Frontal cortex (tissue), 4 donors: ENCODE measurements around the gene TMEM150B. TPM values are rescaled to one million over a fixed set of nuclear protein-coding genes. Genes with fewer than 3 reads are reported as not detected.

ENCODE experiments used
- DNase-seq, 2 donors: peaks; one replicate each; pipeline ENCODE4 v3.0.0; 2012; ENCODE audit warnings: low spot score in 2 of 2
- FAIRE-seq: peaks from 2 replicates; lab custom pipeline; 2012; peaks lifted over from hg19 to GRCh38; lab: Jason Lieb, UNC
- total RNA-seq: library from RNA; depleted of rRNA; stranded (reverse); fragments of >200 nt; gene quantifications from one replicate; pipeline ENCODE4 v1.2.3, GENCODE V29; 2014
- donor health status: control.
- donor health status: control.
- donor health status: control.

TMEM150B gene
- total RNA-seq, 1 donor from 2014 or later: not detected

DNA sequence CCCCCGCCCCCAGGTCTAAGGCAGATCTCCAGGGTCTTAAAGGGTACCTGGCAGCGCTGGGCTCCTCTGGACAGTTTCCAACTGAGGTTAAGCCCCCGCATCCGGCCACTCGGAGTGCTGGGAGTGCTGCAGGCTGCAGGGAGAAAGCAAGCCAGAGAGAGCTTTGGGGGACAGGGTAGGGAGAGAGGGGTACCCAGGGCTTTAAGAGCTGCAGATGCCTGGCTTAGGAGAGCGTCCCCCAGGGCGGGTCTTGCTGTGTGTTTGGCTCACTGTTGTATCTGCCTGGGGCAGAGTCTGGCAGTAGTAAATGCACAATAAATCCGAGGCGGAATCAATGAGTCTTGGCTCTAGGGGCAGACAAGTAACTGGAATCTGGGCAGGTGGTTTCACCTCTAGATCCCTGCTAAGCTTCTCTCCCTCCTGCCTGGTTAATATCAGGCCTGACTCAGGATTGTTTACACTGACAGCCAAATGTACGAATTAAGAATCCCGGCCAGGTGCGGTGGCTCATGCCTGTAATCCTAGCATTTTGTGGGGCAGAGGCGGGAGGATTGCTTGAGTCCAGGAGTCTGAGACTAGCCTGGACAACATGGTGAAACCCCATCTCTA is 30.2 kb upstream of the TMEM150B start:
- DNase-seq: no peak

DNA sequence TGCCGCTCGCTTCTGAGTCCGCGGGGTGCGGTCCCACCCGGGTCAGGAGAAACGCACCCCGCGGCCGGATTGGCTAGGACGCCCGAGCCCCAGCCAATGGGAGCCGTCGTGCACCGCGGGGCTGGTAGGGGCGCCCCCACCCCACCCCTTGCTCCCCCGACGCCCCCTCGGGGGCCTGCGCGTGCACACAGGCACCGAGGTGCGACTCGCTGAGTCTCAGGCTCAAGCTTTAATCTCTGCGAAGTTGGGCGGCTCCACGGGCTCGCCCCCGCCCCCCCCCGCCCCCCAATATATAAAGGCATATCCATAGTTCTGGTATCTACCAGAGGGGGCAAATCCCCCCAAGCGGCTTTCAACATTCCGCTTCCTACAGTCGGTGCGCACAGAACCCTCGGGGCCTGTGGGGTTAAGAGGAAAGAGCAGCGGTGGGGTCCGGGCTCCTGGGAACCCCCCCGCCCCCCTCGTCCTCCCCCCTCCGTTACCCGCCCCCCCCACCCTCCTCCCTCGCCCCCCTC is 29.6 kb upstream of the TMEM150B start, which contains the start of gene COX6B2:
TSS of gene COX6B2 (minus strand) at position 22 of the 515 bp plus-strand sequence. CDS start 198 bp downstream, outside the sequence.
- FAIRE-seq (no peak), DNase-seq (no peak)

More for the DNA sequence above, 30.2 kb upstream of the TMEM150B start:
- FAIRE-seq: no peak

DNA sequence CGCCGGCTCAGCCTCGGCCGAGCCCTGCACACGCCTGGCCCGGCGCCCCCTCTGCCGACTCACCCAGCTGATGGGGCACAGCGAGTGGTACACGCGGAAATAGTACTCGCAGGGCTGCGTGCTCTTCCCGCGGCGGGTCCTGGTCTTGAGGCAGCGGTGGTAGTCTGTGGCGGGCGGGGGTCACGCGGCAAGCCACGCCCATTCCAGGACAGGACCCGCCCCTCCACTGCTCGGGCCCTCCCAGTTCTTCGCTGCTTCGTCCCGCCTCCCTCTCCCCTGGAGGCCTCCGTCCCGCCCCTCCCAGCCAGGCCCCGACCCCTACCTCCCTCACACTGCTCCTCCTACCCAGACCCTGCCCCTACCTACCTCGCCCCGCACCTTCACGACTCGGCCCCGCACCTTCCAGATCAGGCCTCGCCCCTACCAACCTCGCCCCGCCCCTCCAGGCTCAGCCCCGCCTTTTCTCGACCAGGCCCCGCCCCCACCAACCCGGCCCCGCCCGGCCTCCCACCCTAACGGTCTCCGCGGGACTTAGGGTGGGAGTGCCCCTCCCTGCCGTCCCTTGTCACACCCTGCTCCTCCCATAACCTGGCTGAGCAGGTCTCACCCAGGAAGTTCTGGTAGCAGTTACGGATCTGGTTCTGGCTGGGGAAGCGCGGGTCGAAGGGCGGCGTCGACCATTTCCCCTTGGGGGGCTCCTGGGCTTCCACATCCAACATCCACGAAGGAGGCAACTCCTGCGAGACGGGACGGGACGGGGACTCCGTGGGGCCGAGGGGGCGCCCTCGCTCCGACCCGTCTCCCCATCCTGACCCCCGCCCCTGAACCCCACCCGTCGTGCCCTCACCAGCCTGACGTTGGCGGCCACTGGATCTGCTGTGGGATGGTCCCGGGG is 28.9 kb upstream of the TMEM150B start:
- FAIRE-seq (no peak), DNase-seq (peak in 1 of 2 donors; percentile 88)

DNA sequence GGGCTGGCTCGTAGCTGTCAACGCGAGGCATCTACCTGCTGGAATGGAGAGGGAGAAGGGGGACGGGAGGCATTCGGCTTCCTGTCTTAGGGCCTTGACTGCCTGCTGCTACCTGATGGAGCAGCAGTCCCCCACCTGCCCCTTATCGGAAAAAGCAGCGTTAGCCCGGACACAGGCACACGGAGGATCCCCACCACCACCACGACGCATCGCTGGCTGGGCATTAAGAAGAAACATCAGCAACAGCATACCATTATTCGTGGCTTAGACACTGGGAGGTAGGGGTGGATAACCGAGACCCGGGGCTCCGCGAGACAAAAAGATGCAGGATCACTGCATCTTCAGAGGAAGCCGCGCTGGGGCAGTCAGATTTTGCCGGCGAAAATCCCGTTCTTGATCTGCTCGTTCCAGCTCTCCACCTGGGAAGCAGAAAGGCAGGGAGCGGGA is 28.2 kb upstream of the TMEM150B start:
- no peak for FAIRE-seq
- DNase-seq: no peak

DNA sequence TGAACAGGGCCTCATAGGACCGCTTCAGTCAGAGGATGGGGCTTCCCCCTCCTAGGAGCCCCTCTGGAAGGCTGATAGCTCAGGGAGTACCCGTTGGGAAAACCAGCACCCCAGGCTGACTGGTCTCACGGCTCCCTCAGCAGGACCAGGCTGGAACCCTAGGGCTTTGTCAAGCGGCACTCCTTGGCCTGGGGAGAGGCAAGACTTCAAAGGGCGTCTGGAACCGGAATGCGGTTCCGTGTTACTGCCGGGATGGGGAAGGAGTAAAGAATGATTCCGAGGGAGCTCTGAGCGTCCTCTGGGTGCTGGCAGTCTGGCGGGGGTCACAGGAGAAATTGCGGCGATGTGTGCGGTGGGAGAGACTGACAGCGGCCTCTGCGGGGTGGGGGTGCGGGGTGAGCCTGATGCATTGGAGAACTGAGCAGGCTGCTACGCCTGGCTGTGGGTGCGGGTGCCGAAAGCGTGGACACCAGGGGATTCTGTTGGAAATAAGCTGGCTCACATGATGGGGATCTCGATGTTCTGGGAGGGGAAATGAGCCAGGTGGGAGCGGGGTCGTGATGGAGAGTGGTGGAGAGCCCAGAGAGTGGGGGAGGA is 27.5 kb upstream of the TMEM150B start:
- DNase-seq (no peak), FAIRE-seq (no peak)

DNA sequence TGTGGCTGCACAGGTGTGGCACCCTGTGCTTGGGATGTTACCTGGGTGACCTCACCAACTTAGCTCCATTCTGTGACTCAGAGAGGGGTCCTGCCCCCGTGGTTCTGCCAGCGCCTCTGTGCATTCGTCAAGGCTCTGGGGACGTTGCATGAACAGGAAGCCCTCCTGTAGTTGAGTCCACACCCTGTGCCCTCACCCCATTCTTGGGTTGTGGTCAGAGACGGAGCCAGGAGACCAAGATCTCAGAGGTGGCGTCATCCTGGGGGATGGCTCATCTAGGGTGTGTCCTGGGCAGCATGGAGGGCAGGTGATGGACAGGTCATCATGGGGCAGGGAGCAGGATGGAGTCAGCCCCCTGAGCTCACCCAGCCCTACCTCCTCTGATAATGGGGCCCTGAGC is 26.9 kb upstream of the TMEM150B start:
- DNase-seq (no peak), FAIRE-seq (no peak)

DNA sequence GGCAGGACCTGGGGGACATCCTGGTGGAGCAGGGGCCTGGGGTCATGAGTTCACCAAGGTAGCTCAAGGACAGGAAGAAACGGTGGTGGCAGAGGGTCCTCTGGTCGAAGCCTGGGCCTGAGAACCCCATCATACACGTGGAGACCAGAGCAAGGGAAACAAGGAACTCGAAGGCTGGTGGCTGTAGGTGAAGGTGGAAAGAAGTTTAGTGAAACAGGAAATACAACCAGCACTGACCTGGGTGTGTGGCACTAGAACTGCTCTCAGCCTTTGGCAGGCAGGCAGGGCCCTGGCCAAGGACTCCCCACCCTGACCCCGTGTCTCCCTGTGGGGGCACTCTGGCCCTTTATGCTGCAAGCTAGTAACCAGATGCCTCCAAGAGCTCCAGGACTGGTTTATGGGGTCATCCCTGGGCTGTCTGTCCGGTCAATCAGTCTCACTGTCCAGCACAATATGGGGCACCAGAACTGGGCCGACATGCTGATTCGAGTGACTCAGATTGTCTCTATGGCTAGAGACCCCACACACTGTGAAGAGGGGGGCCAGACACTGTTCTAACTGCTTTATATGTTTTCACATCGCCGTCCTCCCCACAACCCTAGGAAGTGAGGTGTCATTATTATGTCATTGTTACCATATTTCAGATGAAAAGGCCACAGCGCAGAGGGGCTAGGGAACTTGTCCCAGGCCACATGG is 25.6 kb upstream of the TMEM150B start:
- FAIRE-seq: no peak

DNA sequence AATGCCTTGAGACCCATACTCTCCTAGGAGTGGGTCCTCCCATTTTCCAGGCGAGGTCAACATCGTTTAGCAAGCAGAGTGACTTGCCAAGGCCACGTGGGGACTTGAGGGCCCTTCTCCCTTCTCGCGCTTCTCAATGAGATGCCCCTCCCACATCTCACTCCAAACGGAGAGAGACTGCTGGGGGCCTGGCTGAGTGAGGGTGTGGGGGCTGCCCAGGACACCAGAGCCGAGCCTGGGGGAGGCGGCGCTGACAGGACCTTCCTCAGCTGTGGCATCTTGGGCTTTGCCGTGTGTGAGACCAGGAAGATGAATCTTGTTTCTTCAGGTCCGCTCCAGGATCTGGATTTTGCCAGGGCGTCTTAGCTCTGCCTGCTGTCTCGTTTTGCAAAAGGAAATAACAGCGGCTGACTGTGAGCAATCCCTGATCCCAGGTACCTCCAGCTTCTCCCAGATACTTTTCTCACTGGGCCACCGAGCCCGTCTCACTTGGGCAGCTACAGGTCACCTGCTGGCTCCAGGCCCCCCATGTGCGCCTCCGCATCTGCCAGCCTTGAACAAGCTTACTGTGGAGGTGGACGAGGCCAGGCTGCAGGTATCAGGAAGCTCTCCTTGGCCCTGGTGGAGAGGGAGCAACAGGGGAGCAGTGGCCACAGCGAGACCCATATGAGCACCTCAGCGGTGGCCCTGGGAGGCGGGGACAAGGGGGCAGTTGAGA is 23.3 kb upstream of the TMEM150B start:
- no peak for FAIRE-seq
- no peak for DNase-seq

More for the DNA sequence above, 25.6 kb upstream of the TMEM150B start:
- no peak for DNase-seq

DNA sequence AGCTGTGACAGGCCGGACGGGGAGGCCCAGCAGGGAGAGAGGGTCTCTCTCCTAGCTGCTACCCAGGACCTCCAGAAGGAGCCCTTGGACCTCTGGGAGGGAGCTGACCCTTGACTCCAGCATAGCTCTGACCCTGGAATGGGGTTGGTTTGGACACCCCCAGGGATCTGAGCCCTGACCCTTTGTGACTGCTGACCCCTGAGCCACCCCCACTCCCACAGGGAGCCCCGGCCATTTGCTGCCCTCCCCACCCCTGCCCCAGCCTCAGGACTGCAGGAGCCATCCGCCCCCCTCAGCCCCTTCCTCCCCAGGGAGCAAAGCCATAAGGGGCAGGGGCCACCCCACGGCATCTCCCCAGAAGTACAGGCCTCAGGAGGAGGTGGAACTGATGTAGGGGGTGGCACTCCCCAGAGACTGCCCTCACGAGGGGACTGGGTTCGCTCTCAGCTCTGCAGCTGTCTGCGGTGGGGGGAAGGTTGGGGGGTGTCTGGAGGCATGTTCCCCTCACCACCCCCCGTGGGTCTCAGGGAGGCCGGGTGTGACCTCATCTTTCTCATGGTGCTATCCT is 22.4 kb upstream of the TMEM150B start:
- no peak for FAIRE-seq
- DNase-seq: no peak

DNA sequence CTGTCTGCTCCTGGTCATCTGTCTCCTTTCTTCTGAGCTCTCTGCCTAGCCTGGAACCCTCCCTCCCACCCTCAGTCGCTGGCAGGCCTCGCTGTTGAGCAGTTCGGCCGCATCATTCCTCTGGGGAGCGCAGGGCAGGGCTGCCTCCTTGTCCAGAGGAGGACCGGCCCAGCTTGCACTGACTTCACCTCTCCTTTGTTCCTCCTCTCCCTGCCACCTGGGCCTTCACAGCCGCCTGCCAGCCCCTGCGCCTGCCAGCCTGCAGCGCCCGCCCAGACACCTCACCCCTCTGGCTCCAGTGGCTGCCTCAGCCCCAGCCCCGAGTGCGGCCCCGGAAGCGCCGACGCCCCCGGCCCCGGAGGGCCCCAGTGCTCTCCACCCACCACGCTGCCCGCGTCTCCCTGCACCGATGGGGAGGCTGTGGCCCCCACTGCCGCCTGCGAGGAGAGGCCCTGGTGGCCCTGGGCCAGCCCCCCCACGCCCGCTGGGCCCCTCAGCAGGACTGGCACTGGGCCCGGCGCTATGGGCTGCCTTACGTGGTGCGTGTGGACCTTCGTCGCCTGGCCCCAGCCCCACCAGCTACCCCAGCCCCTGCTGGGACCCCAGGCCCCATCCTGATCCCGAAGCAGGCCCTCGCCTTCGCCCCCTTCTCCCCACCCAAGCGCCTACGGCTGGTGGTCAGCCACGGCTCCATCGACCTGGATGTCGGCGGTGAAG is 21.7 kb upstream of the TMEM150B start:
- FAIRE-seq (no peak), DNase-seq (no peak)

DNA sequence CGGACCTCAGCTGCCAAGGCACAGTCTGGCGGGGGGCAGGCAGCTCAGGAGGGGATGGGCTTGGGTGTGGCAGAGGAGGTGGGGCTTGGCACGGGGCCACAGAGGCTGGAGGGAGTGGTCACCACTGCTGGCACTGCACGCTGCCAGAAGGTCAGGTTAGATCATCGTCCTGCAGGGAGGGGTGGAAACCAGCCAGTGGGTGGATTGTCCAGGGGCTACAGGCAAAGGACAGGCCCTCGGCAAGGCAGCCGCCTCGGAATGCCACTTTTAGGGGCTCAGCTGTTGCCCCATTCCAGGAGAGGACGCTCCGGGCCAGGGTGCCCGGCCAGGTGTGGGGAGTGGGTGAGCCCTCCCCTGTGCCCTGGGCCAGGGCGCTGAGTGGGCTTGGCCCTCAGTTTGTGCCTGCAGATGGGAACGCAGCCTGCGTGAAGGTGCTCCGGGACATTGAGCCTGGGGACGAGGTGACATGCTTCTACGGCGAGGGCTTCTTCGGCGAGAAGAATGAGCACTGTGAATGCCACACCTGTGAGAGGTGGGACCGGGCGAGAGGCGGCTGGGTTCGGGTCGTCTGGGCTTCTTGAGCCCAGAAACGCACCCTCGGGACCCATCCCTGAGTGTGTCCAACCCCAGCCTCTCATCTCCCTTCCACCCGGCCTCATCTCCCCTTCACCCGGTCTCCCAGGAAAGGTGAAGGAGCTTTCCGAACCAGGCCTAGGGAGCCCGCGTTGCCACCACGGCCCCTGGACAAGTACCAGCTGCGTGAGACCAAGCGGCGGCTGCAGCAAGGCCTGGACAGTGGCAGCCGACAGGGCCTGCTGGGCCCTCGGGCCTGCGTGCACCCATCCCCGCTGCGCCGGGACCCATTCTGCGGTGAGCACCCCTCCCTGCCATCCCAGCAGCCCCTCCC is 20.9 kb upstream of the TMEM150B start:
- no peak for DNase-seq
- no peak for FAIRE-seq

DNA sequence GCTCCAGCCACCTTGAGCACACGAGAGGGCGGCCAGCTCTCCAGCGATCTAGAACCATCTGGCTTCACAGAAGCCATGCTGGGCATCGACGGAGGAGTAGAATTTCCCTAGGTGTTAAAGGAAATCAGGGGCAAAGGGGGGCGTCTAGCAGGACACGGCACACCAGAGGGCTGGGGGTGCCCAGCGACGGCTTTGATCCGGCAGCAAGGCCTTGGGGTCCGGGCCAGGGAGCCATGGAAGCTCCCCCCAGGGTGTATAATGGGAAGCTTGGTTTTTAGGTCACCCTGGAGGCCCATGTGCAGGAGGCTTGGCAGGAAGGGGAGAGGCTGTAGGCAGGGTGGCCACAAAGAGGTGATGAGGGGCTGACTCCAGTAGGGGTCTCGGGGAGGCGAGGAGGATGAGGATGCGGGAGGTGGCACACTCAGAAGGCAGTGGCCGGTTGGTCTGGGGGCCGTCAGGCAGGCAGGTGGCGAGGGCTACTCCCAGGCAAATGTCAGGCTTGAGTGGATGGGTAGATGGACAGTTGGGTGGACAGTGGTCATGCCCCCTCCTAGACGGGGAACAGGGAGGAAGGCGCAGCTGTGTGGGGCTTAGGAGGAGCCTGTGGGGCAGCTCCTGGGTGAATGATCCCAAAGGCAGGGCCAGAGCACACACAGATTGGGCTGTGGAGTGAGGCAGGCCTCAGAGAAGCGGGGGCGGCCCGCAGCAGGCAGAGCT is 20.1 kb upstream of the TMEM150B start:
- no peak for FAIRE-seq
- no peak for DNase-seq

DNA sequence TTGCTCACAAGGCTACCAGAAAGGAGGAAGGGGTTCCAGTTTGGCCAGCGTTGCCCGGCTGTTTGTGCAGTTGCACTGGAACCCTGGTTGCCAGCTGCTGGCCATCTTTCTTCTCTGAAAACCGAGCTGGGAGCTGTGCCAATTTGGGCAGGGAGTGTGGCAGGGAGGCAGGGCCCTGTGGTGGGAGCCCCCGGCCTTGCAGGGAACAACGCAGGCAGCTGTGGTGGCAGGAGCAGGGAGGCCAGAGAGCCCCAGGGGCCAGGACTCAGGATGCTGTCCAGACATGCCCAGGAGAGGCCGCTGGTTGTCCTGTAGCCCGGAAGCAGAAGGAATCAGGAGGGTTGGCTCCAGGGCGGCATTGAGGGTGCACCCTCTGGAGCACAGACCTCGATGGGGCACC is 19.3 kb upstream of the TMEM150B start:
- FAIRE-seq: no peak

DNA sequence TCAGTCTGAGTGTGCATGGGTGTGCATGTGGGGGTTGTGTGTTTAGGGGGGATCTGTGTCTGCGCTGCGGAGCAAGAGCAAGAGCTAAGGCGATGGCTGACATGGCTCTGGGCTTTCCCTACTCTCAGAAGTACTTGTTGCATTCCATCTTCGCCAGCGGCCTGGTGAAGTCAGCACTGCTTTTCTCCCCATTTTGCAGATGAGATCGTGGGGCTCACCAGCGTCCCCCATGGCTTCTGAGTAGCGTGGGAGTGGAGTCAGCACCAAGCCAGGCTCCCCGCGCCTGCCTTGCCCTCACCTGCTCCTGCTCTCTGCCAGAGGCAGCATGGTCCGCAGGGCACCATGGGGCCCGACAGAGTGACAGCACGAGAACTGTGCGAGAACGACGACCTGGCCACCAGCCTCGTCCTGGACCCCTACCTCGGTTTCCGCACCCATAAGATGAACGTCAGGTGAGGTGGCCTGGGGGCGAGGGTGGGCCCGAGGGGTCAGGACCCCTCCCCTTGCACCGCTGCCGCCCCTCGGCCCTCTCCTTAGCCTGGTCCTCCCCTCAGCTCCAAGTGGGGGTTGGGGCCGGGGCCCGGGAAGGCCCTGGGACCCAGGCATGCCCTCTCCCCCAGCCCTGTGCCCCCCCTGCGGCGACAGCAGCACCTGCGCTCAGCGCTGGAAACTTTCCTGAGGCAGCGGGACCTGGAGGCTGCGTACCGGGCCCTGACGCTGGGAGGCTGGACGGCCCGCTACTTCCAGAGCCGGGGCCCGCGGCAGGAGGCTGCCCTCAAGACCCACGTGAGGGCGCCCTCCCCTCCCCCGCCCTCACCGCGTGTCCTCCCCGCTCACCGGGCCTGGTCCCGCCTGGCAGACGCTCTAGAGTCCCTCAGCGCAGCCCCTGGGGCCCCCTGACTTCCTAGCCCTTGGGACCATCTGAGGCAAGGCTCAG is 16.7 kb upstream of the TMEM150B start:
- DNase-seq: peak in 1 of 2 donors; percentile 36
- FAIRE-seq: no peak

More for the DNA sequence above, 19.3 kb upstream of the TMEM150B start:
- peak in 1 of 2 donors; percentile 65 for DNase-seq

DNA sequence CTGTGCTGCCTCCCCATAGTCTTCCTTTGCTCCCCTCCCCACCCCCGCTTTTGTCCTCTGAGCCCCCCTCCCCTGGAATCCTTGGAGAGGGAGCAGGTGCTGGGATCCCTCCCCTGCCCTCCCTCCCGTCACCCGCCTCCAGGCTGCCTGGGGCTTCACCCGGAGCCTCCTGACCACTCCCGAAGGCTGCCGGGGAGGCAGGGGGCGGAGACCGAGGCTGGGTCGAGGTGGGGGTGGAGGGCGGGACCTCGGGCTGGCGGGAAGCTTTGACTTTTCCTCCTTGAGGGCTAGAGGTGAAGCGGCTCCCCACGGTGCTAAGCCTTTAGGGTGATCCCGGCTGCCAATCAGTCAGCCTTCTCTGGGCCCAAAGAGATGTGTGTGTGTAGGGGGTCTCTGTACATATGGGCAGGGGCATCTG is 16.0 kb upstream of the TMEM150B start:
- FAIRE-seq (no peak), DNase-seq (peak; percentile 80 to 91)

DNA sequence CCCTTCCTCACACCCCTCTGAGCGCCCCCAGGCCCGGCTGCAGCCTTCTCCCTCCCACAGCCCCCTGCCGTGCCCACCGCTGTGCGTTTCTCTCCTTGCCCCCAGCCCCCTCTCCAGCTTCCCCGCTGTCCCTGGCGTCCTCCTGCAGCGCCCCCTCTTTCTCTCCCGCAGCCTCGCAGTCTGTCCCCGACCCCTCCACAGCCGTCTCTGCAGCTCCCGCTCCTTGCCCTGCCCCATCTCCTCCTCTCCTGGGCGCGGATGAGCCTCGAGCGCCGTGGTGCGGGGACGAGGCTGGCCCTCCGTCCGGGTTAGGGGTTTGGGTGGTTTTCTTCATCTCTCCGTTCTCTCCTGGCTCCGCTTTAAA is 15.6 kb upstream of the TMEM150B start:
- DNase-seq (peak in 1 of 2 donors; percentile 42), FAIRE-seq (no peak)
